Karpas-422 (cell line): Measurements from ENCODE around the gene CTNNA2. TPM values are rescaled to one million over a fixed set of nuclear protein-coding genes. Genes with fewer than 3 reads are reported as not detected.

Source experiments
- DNase-seq: peaks from one replicate; pipeline ENCODE4 v3.0.0-alpha.2; 2015
- H2AFZ ChIP-seq: fragments of 200-600 bp; sonication (generic); 2 replicates; pipeline ENCODE4 v1.6.1; 2014; ENCODE audit warnings: antibody characterized with exemption, low read length, mixed read lengths
- H3K27ac ChIP-seq: fragments of 200-600 bp; sonication (generic); 2 replicates; pipeline ENCODE4 v1.5.1; 2014; ENCODE audit warnings: mild to moderate bottlenecking, low read length, moderate library complexity
- H3K27me3 ChIP-seq: fragments of 200-600 bp; sonication (generic); 2 replicates; pipeline ENCODE4 v1.6.1; 2014; ENCODE audit warnings: low read length, mixed read lengths
- H3K36me3 ChIP-seq: fragments of 200-600 bp; sonication (generic); 2 replicates; pipeline ENCODE4 v1.6.1; 2014; ENCODE audit warnings: low read length, mixed read lengths; ENCODE audit not compliant: insufficient read depth
- H3K4me1 ChIP-seq: fragments of 200-600 bp; sonication (generic); 2 replicates; pipeline ENCODE4 v1.6.1; 2014; ENCODE audit warnings: mild to moderate bottlenecking, low read length, mixed read lengths
- H3K4me2 ChIP-seq: fragments of 200-600 bp; sonication (generic); 2 replicates; pipeline ENCODE4 v1.6.1; 2014; ENCODE audit warnings: low read length, low read depth, mild to moderate bottlenecking; ENCODE audit not compliant: poor library complexity, severe bottlenecking
- H3K4me3 ChIP-seq: fragments of 200-600 bp; sonication (generic); 2 replicates; pipeline ENCODE4 v1.5.1; 2014; ENCODE audit warnings: mild to moderate bottlenecking, antibody characterized with exemption, low read length, mixed read lengths
- H3K79me2 ChIP-seq: fragments of 200-600 bp; sonication (generic); 2 replicates; pipeline ENCODE4 v1.6.1; 2014; ENCODE audit warnings: mild to moderate bottlenecking, low read length, mixed read lengths
- H3K9ac ChIP-seq: fragments of 200-600 bp; sonication (generic); 2 replicates; pipeline ENCODE4 v1.6.0; 2014; ENCODE audit warnings: low read length
- H3K9me2 ChIP-seq: fragments of 200-600 bp; sonication (generic), shearing (Covaris generic); replicated peaks from 2 replicates; pipeline ENCODE4 v1.6.0; 2014; ENCODE audit warnings: mild to moderate bottlenecking, low read length, moderate library complexity; ENCODE audit not compliant: insufficient read depth
- H3K9me3 ChIP-seq: fragments of 300-700, 200-600 bp; sonication (generic); 2 replicates; pipeline ENCODE4 v1.6.1; 2014; ENCODE audit warnings: low read length, mixed read lengths
- H4K20me1 ChIP-seq: fragments of 200-600 bp; sonication (generic); 2 replicates; pipeline ENCODE4 v1.6.1; 2014; ENCODE audit warnings: mild to moderate bottlenecking, antibody characterized with exemption, low read length, low read depth; ENCODE audit not compliant: insufficient read depth
- total RNA-seq: library from RNA; depleted of rRNA; stranded (reverse); fragments of >200 nt; shearing (Covaris generic); gene quantifications from 2 replicates; pipeline ENCODE4 v1.2.3, GENCODE V29; 2014; ENCODE audit warnings: low replicate concordance

CTNNA2 gene
- total RNA-seq, 1 experiment from 2014 or later: not detected

DNA sequence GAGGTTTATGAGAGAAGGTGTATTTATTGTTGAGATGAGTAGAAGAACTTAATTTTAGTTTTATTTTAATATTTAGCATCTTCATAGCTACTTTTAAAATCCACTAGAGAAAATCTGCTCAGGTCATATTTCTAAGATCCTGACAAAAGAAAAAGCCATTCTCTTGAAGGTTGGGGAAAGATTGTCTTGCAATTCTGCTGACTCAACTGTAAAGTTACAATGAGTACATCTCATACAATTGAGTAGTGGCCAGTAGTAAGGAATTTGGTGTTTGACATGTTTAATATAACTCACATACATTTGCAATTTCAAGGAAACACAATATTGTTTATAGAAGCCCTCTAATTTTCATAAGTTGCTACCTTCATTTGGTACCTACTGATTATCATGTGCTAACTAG, 447.2 kb downstream of the CTNNA2 start:
- no peak overlapping the region for H3K4me2 ChIP-seq
- H3K9me3 ChIP-seq: no peaks in the 10 kb centered on the region
- peaks cover 2% of the 10 kb centered on the region; the same call in 1 of the 2 replicates for H3K27me3 ChIP-seq
- H3K9me2 ChIP-seq: no peaks in the 10 kb centered on the region
- no peak overlapping the region for H3K27ac ChIP-seq
- no peaks in the 10 kb centered on the region for H3K36me3 ChIP-seq
- no peak overlapping the region for H3K4me3 ChIP-seq
- H2AFZ ChIP-seq: no peak overlapping the region
- no peaks in the 10 kb centered on the region for H3K79me2 ChIP-seq
- no peaks in the 10 kb centered on the region for H4K20me1 ChIP-seq
- H3K9ac ChIP-seq: no peak overlapping the region
- H3K4me1 ChIP-seq: no peaks in the 10 kb centered on the region
- DNase-seq: no peak

DNA sequence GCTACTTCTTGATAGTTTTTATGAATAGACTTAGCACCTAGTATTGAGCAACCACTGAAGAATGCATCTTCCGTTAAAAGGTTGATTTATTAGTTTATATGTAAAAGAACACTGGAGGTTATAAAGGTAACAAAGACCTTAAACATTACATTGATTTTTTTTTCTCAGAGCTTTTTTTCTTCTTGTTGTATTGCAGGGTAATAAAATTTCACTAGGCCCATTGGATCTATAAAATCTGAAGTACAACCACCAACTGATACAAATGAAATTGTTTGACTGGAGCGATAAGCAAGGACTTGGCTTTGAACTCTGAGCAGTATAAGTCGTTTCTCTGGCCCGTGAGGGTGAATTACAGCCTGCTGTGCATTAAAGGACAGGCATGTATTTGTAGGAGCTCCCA, 447.7 kb downstream of the CTNNA2 start:
- DNase-seq: no peak
- Histone ChIP-seq H4K20me1 (no peaks in the 10 kb centered on the region), H3K27ac (no peak overlapping the region), H3K27me3 (peaks cover 2% of the 10 kb centered on the region; the same call in 1 of the 2 replicates), H3K4me1 (no peaks in the 10 kb centered on the region), H3K9me2 (no peaks in the 10 kb centered on the region), H3K4me2 (no peak overlapping the region), H3K79me2 (no peaks in the 10 kb centered on the region), H3K9me3 (no peaks in the 10 kb centered on the region), H3K9ac (no peak overlapping the region), H3K4me3 (no peak overlapping the region), H3K36me3 (no peaks in the 10 kb centered on the region), H2AFZ (no peak overlapping the region)

DNA sequence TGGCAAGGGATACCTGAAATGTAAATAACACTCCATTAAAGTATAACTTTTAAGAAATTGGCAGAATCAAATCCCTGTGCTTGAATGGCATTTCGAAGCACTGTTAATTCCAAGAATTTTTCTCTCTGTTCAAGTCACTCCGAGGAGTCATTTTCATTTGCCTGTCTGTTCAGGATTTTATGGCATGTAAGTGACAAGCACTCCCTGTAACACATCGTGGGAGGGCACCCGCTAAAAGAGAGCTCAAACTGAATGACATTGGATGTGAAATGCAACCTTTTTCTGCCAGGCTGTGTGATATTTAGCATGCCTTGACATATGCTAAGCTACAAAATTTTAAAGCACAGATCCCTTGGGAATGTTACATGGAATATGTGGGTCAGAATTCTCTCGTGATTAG, 452.1 kb downstream of the CTNNA2 start:
- no peak overlapping the region for H3K27ac ChIP-seq
- no peak overlapping the region for H3K9ac ChIP-seq
- no peaks in the 10 kb centered on the region for H3K9me2 ChIP-seq
- no peaks in the 10 kb centered on the region for H3K4me1 ChIP-seq
- H3K4me2 ChIP-seq: no peak overlapping the region
- H3K9me3 ChIP-seq: no peaks in the 10 kb centered on the region
- no peak overlapping the region for H2AFZ ChIP-seq
- H3K36me3 ChIP-seq: no peaks in the 10 kb centered on the region
- H3K27me3 ChIP-seq: no peaks in the 10 kb centered on the region
- H4K20me1 ChIP-seq: no peaks in the 10 kb centered on the region
- H3K4me3 ChIP-seq: no peak overlapping the region
- no peaks in the 10 kb centered on the region for H3K79me2 ChIP-seq
- no peak for DNase-seq

DNA sequence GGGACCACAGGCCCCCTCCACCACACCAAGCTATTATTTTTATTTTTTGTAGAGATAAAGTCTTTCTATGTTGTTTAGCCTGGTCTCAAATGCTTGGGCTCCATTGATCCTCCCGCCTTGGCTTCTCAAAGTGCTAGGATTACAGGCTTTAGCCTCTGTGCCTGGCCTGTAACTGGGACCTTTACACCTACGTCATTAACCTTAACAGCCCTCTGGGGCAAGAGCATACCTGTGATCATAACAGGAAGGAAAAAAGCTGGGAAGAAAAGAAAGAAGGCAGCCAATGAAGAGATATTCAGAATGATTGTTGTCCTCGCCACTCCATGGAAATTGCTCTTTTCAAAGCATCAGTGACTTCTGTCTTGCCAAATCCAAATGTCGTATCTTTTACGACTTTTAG, 453.5 kb downstream of the CTNNA2 start:
- Histone ChIP-seq H3K4me1 (no peaks in the 10 kb centered on the region), H4K20me1 (no peaks in the 10 kb centered on the region), H2AFZ (no peak overlapping the region), H3K27me3 (no peaks in the 10 kb centered on the region), H3K9me3 (no peaks in the 10 kb centered on the region), H3K9ac (no peak overlapping the region), H3K27ac (no peak overlapping the region), H3K9me2 (no peaks in the 10 kb centered on the region), H3K79me2 (no peaks in the 10 kb centered on the region), H3K36me3 (no peaks in the 10 kb centered on the region), H3K4me2 (no peak overlapping the region), H3K4me3 (no peak overlapping the region)
- no peak for DNase-seq

DNA sequence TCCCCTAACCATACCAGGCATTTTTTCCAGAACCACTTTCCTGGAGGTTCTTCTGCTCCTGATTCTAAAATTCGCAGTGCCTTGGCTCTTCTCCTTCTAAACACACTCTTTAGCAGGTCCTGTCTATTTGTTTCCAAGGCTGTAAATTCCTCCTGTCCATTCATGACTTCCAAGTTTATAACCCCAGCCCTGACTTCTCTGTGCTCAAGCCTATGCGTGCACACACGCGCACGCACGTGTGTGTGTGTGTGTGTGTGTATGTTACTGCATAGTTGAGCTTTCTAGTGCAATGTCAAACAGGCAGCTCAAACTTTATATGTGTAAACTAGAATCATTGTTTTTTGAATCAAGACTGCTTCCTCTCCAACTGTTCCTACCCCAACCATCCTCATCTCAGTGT, 454.0 kb downstream of the CTNNA2 start:
- Histone ChIP-seq H3K79me2 (no peaks in the 10 kb centered on the region), H3K27ac (no peak overlapping the region), H3K9ac (no peak overlapping the region), H3K27me3 (no peaks in the 10 kb centered on the region), H3K4me3 (no peak overlapping the region), H3K9me3 (no peaks in the 10 kb centered on the region), H3K36me3 (no peaks in the 10 kb centered on the region), H4K20me1 (no peaks in the 10 kb centered on the region), H3K4me1 (no peaks in the 10 kb centered on the region), H3K4me2 (no peak overlapping the region), H3K9me2 (no peaks in the 10 kb centered on the region), H2AFZ (no peak overlapping the region)
- no peak for DNase-seq

DNA sequence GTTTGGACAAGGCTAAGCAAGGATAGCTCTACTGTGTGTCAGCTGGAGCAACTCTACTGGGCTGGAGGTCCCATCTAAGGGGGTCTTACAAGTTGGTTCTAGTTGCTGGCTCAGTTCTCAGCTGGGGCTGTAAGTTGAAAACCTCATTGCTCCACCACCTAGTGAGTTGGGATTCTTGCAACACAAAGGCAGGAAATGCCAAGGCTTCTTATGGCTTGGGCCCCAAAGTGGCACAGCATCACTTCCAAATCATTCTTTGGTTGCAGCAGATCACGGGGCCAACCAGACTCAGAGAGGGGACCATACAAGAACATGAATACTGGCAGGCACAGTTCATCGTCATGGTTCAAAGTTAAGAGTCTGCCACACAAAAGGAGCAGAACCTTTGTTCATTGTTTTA, 459.0 kb downstream of the CTNNA2 start:
- H3K27ac ChIP-seq: no peak overlapping the region
- DNase-seq: no peak
- no peaks in the 10 kb centered on the region for H3K4me1 ChIP-seq
- H3K27me3 ChIP-seq: no peaks in the 10 kb centered on the region
- no peaks in the 10 kb centered on the region for H4K20me1 ChIP-seq
- no peak overlapping the region for H3K4me2 ChIP-seq
- no peaks in the 10 kb centered on the region for H3K79me2 ChIP-seq
- H3K36me3 ChIP-seq: no peaks in the 10 kb centered on the region
- H3K9me3 ChIP-seq: no peaks in the 10 kb centered on the region
- H3K9me2 ChIP-seq: no peaks in the 10 kb centered on the region
- H3K4me3 ChIP-seq: no peak overlapping the region
- no peak overlapping the region for H3K9ac ChIP-seq
- H2AFZ ChIP-seq: no peak overlapping the region

DNA sequence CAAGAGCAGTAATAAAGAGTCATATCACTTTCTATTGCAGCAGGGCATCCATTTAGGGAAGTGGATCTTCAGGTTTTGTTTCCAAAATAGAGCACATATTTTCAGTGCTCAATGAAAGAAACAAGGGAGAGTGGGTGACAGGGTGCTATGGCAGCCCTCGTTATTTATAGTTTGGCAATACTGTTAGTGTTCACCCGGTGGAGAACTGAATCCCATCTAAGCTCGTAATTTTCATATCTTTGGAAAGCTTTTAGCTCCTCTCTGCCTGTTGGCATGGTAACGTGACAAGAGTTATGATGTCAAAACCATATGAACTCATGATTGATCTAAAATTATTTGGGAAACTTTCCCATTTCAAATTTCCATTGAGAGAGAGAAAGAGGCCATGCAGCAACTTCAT, 459.8 kb downstream of the CTNNA2 start:
- DNase-seq: no peak
- no peaks in the 10 kb centered on the region for H3K79me2 ChIP-seq
- no peak overlapping the region for H2AFZ ChIP-seq

DNA sequence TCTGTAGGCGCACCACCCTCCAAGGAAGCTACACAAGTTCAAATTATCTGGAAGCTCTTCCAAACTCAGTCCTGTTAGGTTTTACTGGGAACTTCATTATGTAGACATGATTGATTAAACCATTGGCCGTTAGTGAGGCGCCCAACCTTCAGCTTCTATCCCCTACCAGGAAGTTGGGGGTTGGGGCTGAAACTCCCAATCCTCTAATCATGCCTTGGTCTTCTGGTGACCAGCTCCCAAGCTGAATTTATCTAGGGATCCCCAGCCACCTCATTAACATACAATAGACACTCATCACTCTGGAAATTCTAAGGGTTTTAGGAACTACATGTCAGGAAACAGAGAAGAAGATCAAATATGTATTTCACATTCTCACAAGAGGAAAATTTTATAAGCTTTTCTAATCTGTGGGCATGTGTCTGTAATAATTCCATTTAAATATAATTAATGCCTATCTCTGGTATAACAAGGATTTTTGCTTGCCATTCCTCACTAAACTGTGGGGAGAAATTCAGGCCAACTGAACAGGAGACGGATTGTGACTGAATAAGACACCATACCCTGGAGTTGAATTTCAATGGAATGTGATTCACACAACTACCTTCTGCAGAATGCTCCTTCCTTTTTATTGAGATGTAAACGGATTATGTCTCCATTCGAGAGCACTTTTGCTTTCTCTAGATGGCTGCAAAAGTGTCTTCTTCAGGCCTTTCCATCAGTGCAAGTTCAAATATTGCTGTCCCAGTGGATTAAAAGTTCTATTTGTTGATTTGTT, 463.1 kb downstream of the CTNNA2 start:
- no peaks in the 10 kb centered on the region for H4K20me1 ChIP-seq
- no peak overlapping the region for H3K9ac ChIP-seq
- H3K79me2 ChIP-seq: no peaks in the 10 kb centered on the region
- DNase-seq: no peak
- no peaks in the 10 kb centered on the region for H3K9me3 ChIP-seq
- H3K27ac ChIP-seq: no peak overlapping the region
- no peak overlapping the region for H3K4me2 ChIP-seq
- H2AFZ ChIP-seq: no peak overlapping the region
- H3K4me1 ChIP-seq: no peaks in the 10 kb centered on the region
- H3K9me2 ChIP-seq: no peaks in the 10 kb centered on the region
- no peaks in the 10 kb centered on the region for H3K36me3 ChIP-seq
- no peak overlapping the region for H3K4me3 ChIP-seq
- no peaks in the 10 kb centered on the region for H3K27me3 ChIP-seq

More for the DNA sequence above, 459.8 kb downstream of the CTNNA2 start:
- Histone ChIP-seq H3K27me3 (no peaks in the 10 kb centered on the region), H3K4me3 (no peak overlapping the region), H3K27ac (no peak overlapping the region), H3K9ac (no peak overlapping the region), H3K9me2 (no peaks in the 10 kb centered on the region), H4K20me1 (no peaks in the 10 kb centered on the region), H3K36me3 (no peaks in the 10 kb centered on the region), H3K9me3 (no peaks in the 10 kb centered on the region), H3K4me2 (no peak overlapping the region), H3K4me1 (no peaks in the 10 kb centered on the region)
